Measurements from ENCODE around the gene MRPS23.

Gene MRPS23

DNA sequence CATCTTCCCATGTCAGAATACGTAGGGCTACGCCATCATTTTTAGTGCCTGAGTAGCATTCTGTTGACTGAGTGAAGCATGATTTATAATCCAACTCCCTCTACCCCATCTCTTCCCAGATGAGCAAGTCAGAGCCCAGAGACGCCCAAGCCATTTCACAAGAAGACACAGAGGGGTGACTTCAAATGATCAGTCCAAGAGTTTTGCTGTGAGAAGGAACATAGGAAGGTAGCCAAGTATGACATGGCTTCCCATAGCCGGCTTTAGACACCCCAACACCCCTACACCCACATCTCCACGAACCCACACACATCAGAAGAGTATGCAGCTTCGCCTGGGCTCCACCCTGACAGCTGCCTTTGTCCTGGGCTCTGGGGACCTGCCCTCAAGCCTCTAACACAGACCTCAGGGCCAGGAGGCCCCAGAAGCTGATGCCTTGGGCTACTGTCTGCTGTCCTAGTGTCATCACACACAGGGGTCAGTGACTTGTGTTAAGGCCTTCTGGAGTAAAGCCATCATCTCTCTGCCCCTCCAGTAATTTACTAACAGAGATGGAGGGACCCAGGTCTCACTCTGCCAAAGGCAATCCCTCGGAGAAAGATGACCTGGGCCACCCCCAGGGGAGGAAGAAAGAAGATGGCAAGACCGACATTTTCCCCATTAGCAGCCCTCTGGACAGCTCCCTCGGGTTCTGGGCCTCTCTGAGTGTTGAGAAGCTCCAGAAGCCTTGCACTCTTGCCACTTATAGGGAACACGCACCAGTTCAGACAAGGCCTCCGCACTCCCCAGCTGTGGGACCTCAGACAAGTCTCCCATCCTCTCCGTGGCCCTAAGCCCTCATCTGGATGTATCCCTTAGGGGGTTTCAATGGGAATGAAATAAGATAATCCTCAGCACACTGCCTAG lies 38.7 kb upstream of the MRPS23 start:
- DNase-seq (ENCODE audit: low read depth), result no peak
- TF ChIP-seq, protein P1, sequence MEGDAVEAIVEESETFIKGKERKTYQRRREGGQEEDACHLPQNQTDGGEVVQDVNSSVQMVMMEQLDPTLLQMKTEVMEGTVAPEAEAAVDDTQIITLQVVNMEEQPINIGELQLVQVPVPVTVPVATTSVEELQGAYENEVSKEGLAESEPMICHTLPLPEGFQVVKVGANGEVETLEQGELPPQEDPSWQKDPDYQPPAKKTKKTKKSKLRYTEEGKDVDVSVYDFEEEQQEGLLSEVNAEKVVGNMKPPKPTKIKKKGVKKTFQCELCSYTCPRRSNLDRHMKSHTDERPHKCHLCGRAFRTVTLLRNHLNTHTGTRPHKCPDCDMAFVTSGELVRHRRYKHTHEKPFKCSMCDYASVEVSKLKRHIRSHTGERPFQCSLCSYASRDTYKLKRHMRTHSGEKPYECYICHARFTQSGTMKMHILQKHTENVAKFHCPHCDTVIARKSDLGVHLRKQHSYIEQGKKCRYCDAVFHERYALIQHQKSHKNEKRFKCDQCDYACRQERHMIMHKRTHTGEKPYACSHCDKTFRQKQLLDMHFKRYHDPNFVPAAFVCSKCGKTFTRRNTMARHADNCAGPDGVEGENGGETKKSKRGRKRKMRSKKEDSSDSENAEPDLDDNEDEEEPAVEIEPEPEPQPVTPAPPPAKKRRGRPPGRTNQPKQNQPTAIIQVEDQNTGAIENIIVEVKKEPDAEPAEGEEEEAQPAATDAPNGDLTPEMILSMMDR (IDR thresholded peaks at IDR 0.05; ENCODE audit: control insufficient read depth, insufficient read depth, low read depth, low read length, missing control alignments), result no peak
- no peak overlapping the region for H3K4me3 ChIP-seq (ENCODE audit: control insufficient read depth, low read depth, low read length)

DNA sequence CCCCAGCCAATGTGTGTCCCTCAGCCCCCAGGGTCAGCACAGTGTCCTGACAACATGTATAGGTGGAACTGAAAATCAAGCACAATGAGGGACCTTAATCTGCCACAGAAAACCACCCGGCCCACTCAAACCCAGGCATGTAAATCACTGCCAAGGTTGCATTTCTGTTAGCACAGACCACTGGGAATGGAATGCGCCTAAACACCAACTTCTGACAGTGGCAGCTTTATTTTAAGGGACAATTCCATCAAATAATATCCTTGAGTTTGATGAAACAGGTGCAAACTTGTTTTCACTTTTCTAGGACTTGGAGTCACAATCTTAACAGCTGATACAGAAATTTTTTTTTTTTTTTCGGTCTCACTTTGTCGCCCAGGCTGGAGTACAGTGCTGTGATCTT lies 37.3 kb upstream of the MRPS23 start:
- TF ChIP-seq, protein P1 (IDR thresholded peaks at IDR 0.05; ENCODE audit: control insufficient read depth, insufficient read depth, low read depth, low read length, missing control alignments), result no peak
- DNase-seq (ENCODE audit: low read depth), result no peak
- no peak overlapping the region for H3K4me3 ChIP-seq (ENCODE audit: control insufficient read depth, low read depth, low read length)

DNA sequence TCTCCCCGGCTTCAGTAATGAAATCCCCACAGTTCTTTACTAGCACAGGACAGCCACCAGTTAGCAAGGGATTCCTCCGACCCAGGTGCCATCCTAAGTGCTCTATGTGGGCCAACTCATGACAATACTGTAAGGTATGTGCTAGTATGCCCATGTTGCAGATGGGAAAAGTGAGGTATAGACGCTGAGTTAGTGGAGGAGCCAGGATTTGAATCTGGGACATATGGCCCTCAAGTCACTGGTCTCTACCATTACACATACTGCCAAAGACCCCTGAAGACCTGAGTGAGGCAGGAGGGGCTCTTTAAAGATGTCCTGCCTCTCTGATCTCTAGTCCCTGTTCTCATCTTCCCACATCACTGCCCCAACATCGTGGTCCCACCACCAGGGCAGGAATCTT lies 36.2 kb upstream of the MRPS23 start:
- no peak for DNase-seq (ENCODE audit: low read depth)
- H3K4me3 ChIP-seq (ENCODE audit: control insufficient read depth, low read depth, low read length), result no peak overlapping the region
- TF ChIP-seq, protein P1 (IDR thresholded peaks at IDR 0.05; ENCODE audit: control insufficient read depth, insufficient read depth, low read depth, low read length, missing control alignments), result no peak

DNA sequence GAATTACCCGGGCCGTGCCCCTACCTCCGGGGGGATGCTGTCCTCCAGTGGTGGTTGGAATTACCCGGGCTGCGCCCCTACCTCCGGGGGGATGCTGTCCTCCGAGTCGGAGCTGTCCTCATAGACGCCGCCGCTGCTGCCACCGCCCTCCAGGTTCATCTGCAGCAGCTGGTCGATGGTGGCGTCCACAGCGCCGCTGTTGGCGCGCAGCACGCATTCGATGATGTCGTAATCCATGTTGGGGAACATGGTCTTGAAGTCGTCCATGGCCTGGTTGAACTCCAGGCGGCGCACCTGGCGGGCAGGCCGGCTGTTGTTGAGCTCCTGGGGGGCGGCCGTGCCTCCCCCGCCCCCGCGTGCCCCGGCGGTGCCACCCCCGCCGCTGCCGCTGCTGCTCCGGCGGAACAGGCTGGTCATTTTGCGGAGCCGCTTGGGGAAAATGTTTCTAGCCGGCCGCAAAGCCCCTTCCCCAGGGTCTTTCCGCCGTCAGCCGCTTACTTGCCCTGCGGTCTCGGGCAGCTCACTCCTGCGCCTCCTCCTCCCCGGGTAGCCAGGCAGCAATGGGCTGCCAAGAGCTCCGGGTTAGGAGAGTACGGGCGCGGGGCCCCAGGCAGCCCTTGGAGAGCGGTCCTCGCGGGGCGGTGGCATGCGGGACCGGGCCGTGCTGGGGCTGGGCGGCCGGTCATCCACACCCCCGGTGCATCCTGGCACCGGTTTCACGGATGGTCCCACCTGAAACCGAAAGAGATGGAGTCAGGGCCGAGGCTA lies 35.5 kb upstream of the MRPS23 start:
- TF ChIP-seq, protein P1 (IDR thresholded peaks at IDR 0.05; ENCODE audit: control insufficient read depth, insufficient read depth, low read depth, low read length, missing control alignments), result no peak
- H3K4me3 ChIP-seq (ENCODE audit: control insufficient read depth, low read depth, low read length), result no peak overlapping the region
- DNase-seq (ENCODE audit: low read depth), result no peak

DNA sequence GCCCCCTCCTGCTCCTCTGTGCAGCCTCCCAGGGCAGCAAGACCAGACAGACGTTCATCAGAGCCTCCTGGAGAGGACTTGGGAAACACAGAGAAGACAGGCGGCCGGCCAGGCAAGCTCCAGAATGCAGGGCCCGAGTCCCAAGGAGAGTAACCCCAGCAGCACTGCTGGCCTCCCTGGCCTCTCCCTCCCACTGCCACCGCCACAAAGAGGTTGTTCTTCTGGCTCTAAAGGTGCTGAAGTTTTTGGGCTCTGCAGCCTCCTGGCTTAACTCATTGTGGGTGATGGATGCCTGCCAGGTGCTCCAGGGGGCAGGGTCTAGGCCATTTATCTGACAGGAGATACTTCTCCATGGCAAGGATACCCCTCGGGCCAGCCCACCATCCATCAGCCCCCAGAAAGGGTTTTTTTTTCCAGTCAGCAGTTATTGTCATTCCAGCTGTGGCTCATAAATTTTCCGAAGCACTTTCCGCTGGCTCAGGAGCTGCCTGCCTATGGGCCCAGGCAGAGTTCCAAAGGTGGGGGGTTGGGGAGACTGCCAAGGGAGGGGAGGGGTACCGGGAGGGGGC lies 32.0 kb upstream of the MRPS23 start:
- TF ChIP-seq, protein P1 (IDR thresholded peaks at IDR 0.05; ENCODE audit: control insufficient read depth, insufficient read depth, low read depth, low read length, missing control alignments), result no peak
- no peak for DNase-seq (ENCODE audit: low read depth)
- no peak overlapping the region for H3K4me3 ChIP-seq (ENCODE audit: control insufficient read depth, low read depth, low read length)

DNA sequence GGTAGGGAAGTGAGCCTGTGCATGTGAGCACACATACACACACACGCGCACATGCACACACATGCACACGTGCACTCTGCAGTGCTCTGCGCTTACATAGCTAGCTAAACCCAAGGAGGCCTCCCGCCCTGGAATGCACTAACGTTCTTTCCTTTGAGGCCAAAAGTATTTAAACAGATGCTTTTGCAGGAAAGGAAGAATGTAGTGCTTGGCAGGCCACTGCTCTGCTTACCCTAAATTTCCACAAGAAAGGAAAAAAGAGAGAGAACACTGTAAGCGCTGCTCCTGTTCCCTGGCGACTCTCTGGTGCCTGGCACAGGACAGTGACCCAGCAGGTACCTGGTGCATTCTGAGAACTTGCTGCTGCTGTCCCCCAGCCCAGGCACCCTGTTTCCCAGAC lies 31.3 kb upstream of the MRPS23 start:
- no peak overlapping the region for H3K4me3 ChIP-seq (ENCODE audit: control insufficient read depth, low read depth, low read length)
- TF ChIP-seq, protein P1 (IDR thresholded peaks at IDR 0.05; ENCODE audit: control insufficient read depth, insufficient read depth, low read depth, low read length, missing control alignments), result no peak
- DNase-seq (ENCODE audit: low read depth), result peak; percentile 52

Data from AG09309 (cell line).